ENCODE data around the gene SBNO1. TPM values are rescaled to one million over a fixed set of nuclear protein-coding genes. Genes with fewer than 3 reads are reported as not detected.
A peak's percentile ranks its signal among the peaks of the same experiment; 100 is the strongest.

The SBNO1 gene
- total and polyA plus RNA-seq, 7 donors, result 3.0 to 23.4 (median 20.2) TPM

DNA sequence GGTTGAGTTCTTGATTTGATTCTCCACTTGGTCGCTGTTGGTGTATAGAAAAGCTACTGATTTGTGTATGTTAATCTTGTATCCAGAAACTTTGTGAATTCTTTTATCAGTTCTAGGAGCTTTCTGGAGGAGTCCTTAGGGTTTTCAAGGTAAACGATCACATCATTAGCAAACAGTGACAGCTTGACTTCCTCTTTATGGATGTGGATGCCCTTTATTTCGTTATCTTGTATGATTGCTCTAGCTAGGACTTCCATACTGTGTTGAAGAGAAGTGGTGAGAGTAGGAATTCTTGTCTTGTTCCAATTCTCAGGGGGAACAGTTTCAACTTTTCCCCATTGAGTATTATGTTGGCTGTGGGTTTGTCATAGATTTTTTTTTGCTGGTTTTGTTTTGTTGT lies 119.0 kb downstream of the SBNO1 start:
- no peak overlapping the region for H3K27ac ChIP-seq
- H3K36me3 ChIP-seq, result no peaks in the 10 kb centered on the region
- no peaks in the 10 kb centered on the region for H3K27me3 ChIP-seq
- H3K4me3 ChIP-seq, result no peak overlapping the region
- 79 to 88% methylated on average over 3 of the region's 3 CpGs for WGBS, 2 donors
- no peaks in the 10 kb centered on the region for H3K9me3 ChIP-seq
- intact Hi-C loops (cut with DNase I), result no loop called here
- H3K4me1 ChIP-seq, result peaks cover 0 to 29% (median 17%) of the 10 kb centered on the region in 4 donors
- TF ChIP-seq POLR2AphosphoS5 (IDR thresholded peaks at IDR 0.05) (no peak), POLR2A (IDR thresholded peaks at IDR 0.05) (no peak), EP300 (IDR thresholded peaks at IDR 0.05) (no peak)
- TF ChIP-seq, protein P1, sequence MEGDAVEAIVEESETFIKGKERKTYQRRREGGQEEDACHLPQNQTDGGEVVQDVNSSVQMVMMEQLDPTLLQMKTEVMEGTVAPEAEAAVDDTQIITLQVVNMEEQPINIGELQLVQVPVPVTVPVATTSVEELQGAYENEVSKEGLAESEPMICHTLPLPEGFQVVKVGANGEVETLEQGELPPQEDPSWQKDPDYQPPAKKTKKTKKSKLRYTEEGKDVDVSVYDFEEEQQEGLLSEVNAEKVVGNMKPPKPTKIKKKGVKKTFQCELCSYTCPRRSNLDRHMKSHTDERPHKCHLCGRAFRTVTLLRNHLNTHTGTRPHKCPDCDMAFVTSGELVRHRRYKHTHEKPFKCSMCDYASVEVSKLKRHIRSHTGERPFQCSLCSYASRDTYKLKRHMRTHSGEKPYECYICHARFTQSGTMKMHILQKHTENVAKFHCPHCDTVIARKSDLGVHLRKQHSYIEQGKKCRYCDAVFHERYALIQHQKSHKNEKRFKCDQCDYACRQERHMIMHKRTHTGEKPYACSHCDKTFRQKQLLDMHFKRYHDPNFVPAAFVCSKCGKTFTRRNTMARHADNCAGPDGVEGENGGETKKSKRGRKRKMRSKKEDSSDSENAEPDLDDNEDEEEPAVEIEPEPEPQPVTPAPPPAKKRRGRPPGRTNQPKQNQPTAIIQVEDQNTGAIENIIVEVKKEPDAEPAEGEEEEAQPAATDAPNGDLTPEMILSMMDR (IDR thresholded peaks at IDR 0.05), result no peak
- DNase-seq, result no peak

DNA sequence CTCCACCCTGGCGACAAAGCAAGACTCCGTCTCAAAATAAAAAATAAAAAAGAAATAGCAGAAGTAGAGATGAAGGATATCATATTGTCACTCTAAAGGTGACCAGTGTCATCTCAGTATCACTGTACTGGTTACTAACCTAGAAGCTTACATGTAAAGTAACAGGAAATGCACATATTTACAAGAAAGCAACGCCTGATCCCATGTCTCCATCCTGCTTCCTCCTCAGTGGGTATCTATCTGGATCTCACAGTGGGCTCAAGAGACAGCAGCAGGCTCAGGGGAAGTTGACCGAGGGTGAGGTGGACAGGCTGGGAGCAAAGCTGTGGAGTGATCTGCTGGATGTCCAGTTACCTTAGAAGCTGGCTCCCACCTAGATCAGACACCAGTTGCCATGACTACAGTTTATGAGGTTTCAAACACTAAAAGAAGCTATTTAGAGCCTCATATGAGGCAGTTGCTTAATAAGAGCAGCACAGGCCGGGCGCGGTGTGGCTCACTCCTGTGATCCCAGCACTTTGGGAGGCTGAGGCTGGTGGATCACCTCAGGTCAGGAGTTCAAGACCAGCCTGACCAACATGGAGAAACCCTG lies 120.9 kb downstream of the SBNO1 start:
- no peak for DNase-seq
- 72 to 89% methylated on average over 7 of the region's 7 CpGs for WGBS, 2 donors
- no peak overlapping the region for H3K4me3 ChIP-seq
- no peaks in the 10 kb centered on the region for H3K27me3 ChIP-seq
- H3K27ac ChIP-seq, result no peak overlapping the region
- peaks cover 0 to 25% (median 14%) of the 10 kb centered on the region in 4 donors for H3K4me1 ChIP-seq
- no peak for TF ChIP-seq POLR2AphosphoS5 (IDR thresholded peaks at IDR 0.05)
- no peak for TF ChIP-seq EP300 (IDR thresholded peaks at IDR 0.05)
- TF ChIP-seq, protein P1 (IDR thresholded peaks at IDR 0.05), result no peak
- TF ChIP-seq POLR2A (IDR thresholded peaks at IDR 0.05), result no peak
- peaks cover 0 to 7% (median 0%) of the 10 kb centered on the region in 4 donors for H3K36me3 ChIP-seq
- intact Hi-C loops (cut with DNase I), result no loop called here
- no peaks in the 10 kb centered on the region for H3K9me3 ChIP-seq

DNA sequence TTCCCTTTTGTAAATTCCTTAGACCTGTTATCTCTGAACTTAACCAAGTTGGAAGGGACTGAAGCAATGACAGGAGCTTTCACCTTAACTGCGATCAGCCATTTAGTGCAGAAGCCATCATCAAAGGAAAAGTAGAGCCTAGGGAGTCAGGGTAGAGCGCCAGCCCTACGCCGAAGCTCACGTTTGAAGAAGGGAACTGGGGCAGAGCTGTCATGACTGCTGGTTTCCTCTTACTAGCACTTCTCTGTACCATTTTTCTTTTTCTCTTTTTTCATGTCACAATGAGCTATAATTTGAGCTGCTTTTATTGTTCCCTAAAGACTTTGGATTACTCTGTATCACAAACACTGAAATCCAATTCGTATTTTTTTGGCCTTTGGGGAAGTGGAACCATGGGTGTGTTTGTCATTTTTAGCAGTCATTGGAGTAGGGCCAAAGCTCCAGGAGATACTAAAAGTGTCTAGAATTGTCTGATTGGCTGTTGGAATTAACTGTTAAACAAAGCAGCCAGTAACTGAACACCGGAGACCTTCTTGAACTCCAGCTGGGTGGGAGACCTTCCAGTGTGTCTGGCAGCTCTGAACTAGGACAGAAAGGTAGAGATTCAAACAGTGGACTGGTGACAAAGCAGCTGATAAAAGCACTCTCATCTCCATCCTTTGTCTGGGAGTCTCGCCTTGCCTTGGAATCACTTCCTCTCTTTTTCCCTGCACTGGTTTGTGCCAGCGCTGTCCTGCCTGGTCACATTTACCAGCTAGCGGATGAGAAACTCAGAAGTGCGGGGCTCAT lies 122.3 kb downstream of the SBNO1 start:
- Histone ChIP-seq H3K27ac (peak overlapping the region; percentile 10 to 32 (median 22)), H3K9me3 (no peaks in the 10 kb centered on the region), H3K27me3 (no peaks in the 10 kb centered on the region), H3K36me3 (peaks cover 0 to 7% (median 0%) of the 10 kb centered on the region in 4 donors), H3K4me1 (peaks cover 0 to 34% (median 19%) of the 10 kb centered on the region in 4 donors), H3K4me3 (no peak overlapping the region)
- 53 to 57% methylated on average over 11 of the region's 11 CpGs for WGBS, 2 donors
- intact Hi-C loops (cut with DNase I), result no loop called here
- no peak for TF ChIP-seq POLR2AphosphoS5 (IDR thresholded peaks at IDR 0.05)
- TF ChIP-seq, protein P1 (IDR thresholded peaks at IDR 0.05), result no peak
- TF ChIP-seq POLR2A (IDR thresholded peaks at IDR 0.05), result no peak
- no peak for TF ChIP-seq EP300 (IDR thresholded peaks at IDR 0.05)
- no peak for DNase-seq

Small RNAs within 50 kb of the gene (small RNA-seq; reads per million reads assigned to genes)
- gene RF00019 (0 reads per million in 3 donors), gene RNA5SP375 (0.72 to 1.2 (median 1.2) reads per million in 3 donors)

Other genes with a start within 250 kb of the SBNO1 start
- 10 to 100 TPM in 2 of 4 donors, 1 to 10 TPM in 2; 6.4 to 19.5 (median 11.7) TPM for gene PITPNM2, start 213.8 kb downstream of the SBNO1 start, total RNA-seq
- 10 to 100 TPM in 1 of 3 donors, 1 to 10 TPM in 2; 1.8 to 11.3 (median 2.3) TPM for gene PITPNM2, start 213.8 kb downstream of the SBNO1 start, polyA plus RNA-seq
- 10 to 100 TPM; 17.4 to 47.6 (median 22.6) TPM for gene MPHOSPH9, start 131.7 kb downstream of the SBNO1 start, total RNA-seq
- gene MPHOSPH9, start 131.7 kb downstream of the SBNO1 start, polyA plus RNA-seq, result 10 to 100 TPM in 1 of 3 donors, 1 to 10 TPM in 2; 4.2 to 10.2 (median 4.2) TPM
- 10 to 100 TPM in 3 of 4 donors, 1 to 10 TPM in 1; 9.3 to 19.1 (median 13.5) TPM for gene MTRFR, start 131.4 kb downstream of the SBNO1 start, total RNA-seq
- 10 to 100 TPM in 1 of 3 donors, 1 to 10 TPM in 2; 7.8 to 16.3 (median 9.7) TPM for gene MTRFR, start 131.4 kb downstream of the SBNO1 start, polyA plus RNA-seq
- 100 to 1,000 TPM in 3 of 4 donors, 10 to 100 TPM in 1; 98.0 to 153 (median 127) TPM for gene CDK2AP1, start 93.0 kb downstream of the SBNO1 start, total RNA-seq
- gene CDK2AP1, start 93.0 kb downstream of the SBNO1 start, polyA plus RNA-seq, result 100 to 1,000 TPM in 1 of 3 donors, 10 to 100 TPM in 2; 56.9 to 102 (median 95.5) TPM
- gene KMT5A, start 19.3 kb upstream of the SBNO1 start, total RNA-seq, result 10 to 100 TPM; 20.3 to 46.0 (median 24.0) TPM
- 10 to 100 TPM; 23.4 to 30.3 (median 30.0) TPM for gene KMT5A, start 19.3 kb upstream of the SBNO1 start, polyA plus RNA-seq
- 1 to 10 TPM; 4.3 to 6.4 (median 5.5) TPM for gene RILPL2, start 71.8 kb upstream of the SBNO1 start, total RNA-seq
- 1 to 10 TPM; 1.6 to 6.5 (median 6.0) TPM for gene RILPL2, start 71.8 kb upstream of the SBNO1 start, polyA plus RNA-seq
- 10 to 100 TPM; 11.0 to 21.6 (median 15.2) TPM for gene SNRNP35, start 93.3 kb upstream of the SBNO1 start, total RNA-seq
- gene SNRNP35, start 93.3 kb upstream of the SBNO1 start, polyA plus RNA-seq, result 10 to 100 TPM; 19.8 to 32.3 (median 26.4) TPM
- 10 to 100 TPM; 12.1 to 30.5 (median 18.3) TPM for gene RILPL1, start 168.9 kb upstream of the SBNO1 start, total RNA-seq
- gene RILPL1, start 168.9 kb upstream of the SBNO1 start, polyA plus RNA-seq, result 1 to 10 TPM; 1.4 to 4.2 (median 3.0) TPM
- 100 to 1,000 TPM; 128 to 161 (median 144) TPM for gene TMED2, start 219.7 kb upstream of the SBNO1 start, total RNA-seq
- gene TMED2, start 219.7 kb upstream of the SBNO1 start, polyA plus RNA-seq, result 100 to 1,000 TPM in 1 of 3 donors, 10 to 100 TPM in 2; 57.1 to 128 (median 58.7) TPM
- gene DDX55, start 237.3 kb upstream of the SBNO1 start, total RNA-seq, result 10 to 100 TPM; 13.6 to 33.0 (median 18.2) TPM
- 10 to 100 TPM in 1 of 3 donors, 1 to 10 TPM in 2; 5.4 to 13.4 (median 6.7) TPM for gene DDX55, start 237.3 kb upstream of the SBNO1 start, polyA plus RNA-seq

Measured in sigmoid colon (tissue), 7 donors.